Keratinocyte (primary cell): ENCODE data around the gene TULP1. TPM values are rescaled to one million over a fixed set of nuclear protein-coding genes. Genes with fewer than 3 reads are reported as not detected.

Experiments
- DNase-seq: peaks from one replicate; pipeline ENCODE4 v3.0.0-alpha.2; 2011; ENCODE audit warnings: low read depth, missing footprints, low spot score
- FAIRE-seq: peaks from 2 replicates; lab custom pipeline; 2011; peaks lifted over from hg19 to GRCh38; lab: Jason Lieb, UNC
- H2AFZ ChIP-seq: 2 replicates; pipeline ENCODE4 v1.6.0; 2012; ENCODE audit warnings: low read length, control low read depth, inconsistent platforms; ENCODE audit not compliant: control insufficient read depth
- H3K27ac ChIP-seq: 2 replicates; pipeline ENCODE4 v1.5.1; 2011; ENCODE audit warnings: low read length; ENCODE audit not compliant: control insufficient read depth, insufficient read depth
- H3K27me3 ChIP-seq: 3 replicates; pipeline ENCODE4 v1.6.0; 2011; ENCODE audit warnings: low read length; ENCODE audit not compliant: control insufficient read depth, insufficient read depth; ENCODE audit errors: extremely low read depth
- H3K36me3 ChIP-seq, 2 experiments: 2 replicates in 1 of 2; 3 replicates in 1 of 2; pipeline ENCODE4 v1.5.1; 2011; ENCODE audit warnings: low read length in 2 of 2, mild to moderate bottlenecking in 1 of 2; ENCODE audit not compliant: control insufficient read depth in 2 of 2, insufficient read depth in 2 of 2; ENCODE audit errors: extremely low read depth in 1 of 2
- H3K4me1 ChIP-seq: 3 replicates; pipeline ENCODE4 v1.5.1; 2011; ENCODE audit warnings: low read length; ENCODE audit not compliant: control insufficient read depth, insufficient read depth; ENCODE audit errors: extremely low read depth
- H3K4me2 ChIP-seq: 3 replicates; pipeline ENCODE4 v1.6.0; 2011; ENCODE audit warnings: low read depth, low read length; ENCODE audit not compliant: control insufficient read depth, insufficient read depth; ENCODE audit errors: extremely low read depth
- H3K4me3 ChIP-seq, 3 experiments: fragments of 200-600 bp in 1 of 3; sonication (generic) in 1 of 3; 2 replicates in 2 of 3; 3 replicates in 1 of 3; pipeline ENCODE4 v1.5.1; 2011 to 2016; ENCODE audit warnings: low read length in 3 of 3, mild to moderate bottlenecking in 3 of 3, control low read depth in 2 of 3, inconsistent platforms in 1 of 3, low read depth in 1 of 3, mixed read lengths in 1 of 3, mixed run types in 1 of 3, moderate library complexity in 1 of 3; ENCODE audit not compliant: control insufficient read depth in 2 of 3, insufficient read depth in 2 of 3; ENCODE audit errors: extremely low read depth in 1 of 3
- H3K79me2 ChIP-seq: 2 replicates; pipeline ENCODE4 v1.6.0; 2012; ENCODE audit warnings: low read length; ENCODE audit not compliant: control insufficient read depth, insufficient read depth
- H3K9ac ChIP-seq: 3 replicates; pipeline ENCODE4 v1.6.0; 2011; ENCODE audit warnings: low read length; ENCODE audit not compliant: control insufficient read depth, insufficient read depth; ENCODE audit errors: extremely low read depth
- H3K9me1 ChIP-seq: 3 replicates; pipeline ENCODE4 v1.6.0; 2011; ENCODE audit warnings: low read length; ENCODE audit not compliant: control insufficient read depth, insufficient read depth; ENCODE audit errors: extremely low read depth
- H3K9me3 ChIP-seq: 2 replicates; pipeline ENCODE4 v1.5.1; 2012; ENCODE audit warnings: low read depth, low read length; ENCODE audit not compliant: control insufficient read depth
- H4K20me1 ChIP-seq: 3 replicates; pipeline ENCODE4 v1.6.0; 2011; ENCODE audit warnings: low read length; ENCODE audit not compliant: control insufficient read depth, insufficient read depth; ENCODE audit errors: extremely low read depth
- EZH2 ChIP-seq: IDR thresholded peaks from one replicate; pipeline ENCODE4 v1.6.1; 2012; ENCODE audit warnings: inconsistent platforms, mild to moderate bottlenecking, low read length, moderate library complexity
- dilution Hi-C: fragments of 300-500 bp; cut with MboI; formaldehyde crosslinking; loops from one replicate; pipeline ENCODE4 v1.7.0; 2020; ENCODE audit warnings: low sequenced_read_pairs; ENCODE audit not compliant: extremely low pct_ligation_motif_present
- polyA plus RNA-seq, 5 experiments: library from polyadenylated mRNA; depleted of rRNA in 3 of 5; stranded (reverse) in 3 of 5; stranded (forward) in 1 of 5; unstranded in 1 of 5; fragments of >200 nt; gene quantifications; 1 replicate in 1 of 5; 2 replicates in 3 of 5; 3 replicates in 1 of 5; pipeline versions ENCODE4 v1.2.1 to v1.2.3, GENCODE V29; 2011 to 2012; ENCODE audit warnings: missing spikeins in 2 of 5, low read depth in 1 of 5, low replicate concordance in 1 of 5
- TF ChIP-seq, protein P1 (sequence below), 3 experiments: IDR thresholded peaks in 1 of 3; conservative IDR thresholded peaks in 1 of 3; optimal IDR thresholded peaks in 1 of 3; 2 replicates in 2 of 3; 3 replicates in 1 of 3; pipeline versions ENCODE3 to v1.5.1; 2011; ENCODE audit warnings: low read length in 3 of 3, mild to moderate bottlenecking in 3 of 3, moderate library complexity in 2 of 3, control low read depth in 1 of 3, inconsistent platforms in 1 of 3; ENCODE audit not compliant: insufficient read depth in 2 of 3; ENCODE audit errors: extremely low read depth in 1 of 3

The TULP1 gene
- polyA plus RNA-seq, 1 donor (not counting 4 experiments of a cell fraction or from before 2014, with no cell fraction given): not detected

DNA sequence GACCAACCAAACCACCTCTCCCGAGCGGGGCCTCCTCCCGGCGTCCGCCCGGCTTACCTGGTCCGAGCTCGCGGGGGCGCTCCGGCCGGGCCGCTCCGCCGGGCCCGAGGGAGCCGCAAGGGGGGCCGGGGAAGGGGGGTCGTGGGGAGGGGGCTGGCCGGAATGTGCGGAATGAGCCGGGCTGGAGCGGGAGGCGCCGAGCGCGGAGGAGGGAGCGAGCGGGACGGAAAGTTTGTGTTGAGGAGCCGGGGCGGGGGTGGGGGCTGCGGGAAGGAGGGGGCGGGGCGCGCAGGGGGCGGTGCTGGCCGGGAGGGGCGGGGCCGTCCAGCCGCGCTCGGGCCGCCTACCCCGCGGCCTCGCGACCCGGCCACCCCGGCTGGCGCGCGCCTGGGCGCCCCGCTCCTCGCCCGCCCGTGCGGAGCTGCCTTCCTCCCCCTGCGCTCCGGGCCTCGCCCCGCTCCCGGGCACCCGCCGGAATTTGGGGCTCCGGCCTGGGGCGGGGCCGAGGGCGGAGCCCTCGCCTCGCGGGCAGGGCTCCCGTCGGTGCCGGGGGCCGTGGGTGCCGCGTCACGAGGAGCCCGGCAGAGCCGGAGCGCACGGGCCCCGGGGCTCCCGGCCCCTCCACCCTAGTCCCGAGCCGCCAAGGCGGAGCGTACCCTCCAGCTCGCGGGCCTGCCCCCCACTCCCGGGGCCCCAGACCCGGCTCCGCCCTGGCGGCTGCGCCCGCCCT lies 15.7 kb downstream of the TULP1 start, which contains the start of gene TEAD3:
TEAD3 (minus strand) TSS at position 239 of the 730 bp plus-strand sequence.
- no peaks in the 10 kb centered on the region for H3K27me3 ChIP-seq
- H3K4me2 ChIP-seq: peak within 1 kb of the TSS; percentile 94
- DNase-seq (no peak), FAIRE-seq (no peak)
- H3K79me2 ChIP-seq: peaks cover 39% of the 10 kb centered on the region
- H3K4me1 ChIP-seq: peaks cover 35% of the 10 kb centered on the region
- dilution Hi-C loops: no loop called here
- H4K20me1 ChIP-seq: no peaks in the 10 kb centered on the region
- peak within 1 kb of the TSS; percentile 56 for H2AFZ ChIP-seq
- H3K9me3 ChIP-seq: no peaks in the 10 kb centered on the region
- TF ChIP-seq, protein P1, sequence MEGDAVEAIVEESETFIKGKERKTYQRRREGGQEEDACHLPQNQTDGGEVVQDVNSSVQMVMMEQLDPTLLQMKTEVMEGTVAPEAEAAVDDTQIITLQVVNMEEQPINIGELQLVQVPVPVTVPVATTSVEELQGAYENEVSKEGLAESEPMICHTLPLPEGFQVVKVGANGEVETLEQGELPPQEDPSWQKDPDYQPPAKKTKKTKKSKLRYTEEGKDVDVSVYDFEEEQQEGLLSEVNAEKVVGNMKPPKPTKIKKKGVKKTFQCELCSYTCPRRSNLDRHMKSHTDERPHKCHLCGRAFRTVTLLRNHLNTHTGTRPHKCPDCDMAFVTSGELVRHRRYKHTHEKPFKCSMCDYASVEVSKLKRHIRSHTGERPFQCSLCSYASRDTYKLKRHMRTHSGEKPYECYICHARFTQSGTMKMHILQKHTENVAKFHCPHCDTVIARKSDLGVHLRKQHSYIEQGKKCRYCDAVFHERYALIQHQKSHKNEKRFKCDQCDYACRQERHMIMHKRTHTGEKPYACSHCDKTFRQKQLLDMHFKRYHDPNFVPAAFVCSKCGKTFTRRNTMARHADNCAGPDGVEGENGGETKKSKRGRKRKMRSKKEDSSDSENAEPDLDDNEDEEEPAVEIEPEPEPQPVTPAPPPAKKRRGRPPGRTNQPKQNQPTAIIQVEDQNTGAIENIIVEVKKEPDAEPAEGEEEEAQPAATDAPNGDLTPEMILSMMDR (optimal IDR thresholded peaks at IDR 0.05 in 1 of 3, IDR thresholded peaks at IDR 0.05 in 1 of 3, conservative IDR thresholded peaks at IDR 0.05 in 1 of 3; ENCODE audit: extremely low read depth in 1 of 3, insufficient read depth in 2 of 3, low read length in 3 of 3): no peak
- H3K4me3 ChIP-seq: peak within 1 kb of the TSS; percentile 60 to 86 (median 85)
- peak within 1 kb of the TSS; percentile 87 for H3K9ac ChIP-seq
- no peaks in the 10 kb centered on the region for H3K9me1 ChIP-seq
- peaks cover 2 to 7% of the 10 kb centered on the region in 2 experiments for H3K36me3 ChIP-seq
- peak within 1 kb of the TSS; percentile 79 for H3K27ac ChIP-seq

DNA sequence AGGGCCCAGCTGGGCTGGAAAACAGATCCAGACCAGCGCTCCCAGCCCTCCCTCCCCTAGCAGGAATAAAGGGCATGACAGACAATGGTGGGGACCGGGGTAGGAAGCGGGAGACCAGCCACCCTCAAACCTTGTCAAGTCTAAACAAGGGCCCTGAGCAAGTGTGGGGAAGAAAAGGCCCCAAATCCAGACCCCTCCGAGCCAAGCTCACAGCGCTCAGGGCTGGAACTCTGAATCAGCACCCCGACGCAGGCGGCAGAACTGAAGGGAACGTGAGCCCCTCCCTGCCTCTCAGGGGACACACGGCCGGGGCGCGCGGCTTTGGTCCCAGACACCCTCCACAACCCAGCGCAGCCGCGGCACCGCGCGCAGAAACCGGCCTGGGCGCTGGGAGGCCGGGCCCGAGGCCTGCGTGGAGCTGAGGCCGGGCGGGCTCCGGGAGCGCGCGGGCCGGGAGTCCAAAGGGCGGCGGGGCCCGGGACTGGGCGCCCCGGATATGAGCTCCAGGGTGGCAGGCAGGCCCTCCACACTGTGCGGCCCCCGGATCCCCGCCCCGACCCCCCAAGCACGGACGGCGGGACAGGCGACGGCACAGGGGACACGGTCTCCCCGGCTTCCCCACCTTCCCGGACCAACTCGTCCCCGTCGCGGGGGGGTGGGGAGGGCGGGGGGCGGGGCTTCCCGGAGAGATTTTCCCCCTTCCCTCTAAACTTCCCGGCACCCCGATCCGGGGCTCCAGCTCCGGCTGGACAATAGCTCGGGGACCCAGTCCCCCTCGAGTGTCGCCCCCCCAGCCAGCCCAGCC lies 16.5 kb downstream of the TULP1 start:
- peak overlapping the region; percentile 60 to 86 (median 85) for H3K4me3 ChIP-seq
- H2AFZ ChIP-seq: peak overlapping the region; percentile 56
- peak overlapping the region; percentile 87 for H3K9ac ChIP-seq
- peak overlapping the region; percentile 63 for H3K27ac ChIP-seq
- H3K9me3 ChIP-seq: no peaks in the 10 kb centered on the region
- no peaks in the 10 kb centered on the region for H4K20me1 ChIP-seq
- peaks cover 37% of the 10 kb centered on the region for H3K4me1 ChIP-seq
- peak overlapping the region; percentile 94 for H3K4me2 ChIP-seq
- H3K36me3 ChIP-seq: peaks cover 2 to 7% of the 10 kb centered on the region in 2 experiments
- FAIRE-seq (no peak), DNase-seq (no peak)
- no peaks in the 10 kb centered on the region for H3K27me3 ChIP-seq
- H3K9me1 ChIP-seq: no peaks in the 10 kb centered on the region
- dilution Hi-C loops: no loop called here
- TF ChIP-seq, protein P1 (optimal IDR thresholded peaks at IDR 0.05 in 1 of 3, IDR thresholded peaks at IDR 0.05 in 1 of 3, conservative IDR thresholded peaks at IDR 0.05 in 1 of 3; ENCODE audit: extremely low read depth in 1 of 3, insufficient read depth in 2 of 3, low read length in 3 of 3): no peak
- no peak for TF ChIP-seq EZH2
- peaks cover 41% of the 10 kb centered on the region for H3K79me2 ChIP-seq
